Skeletal muscle satellite cell (primary cell): Measurements from ENCODE around the gene FHL5.
"Not testable (repeated sequence)": the region's sequence is repeated elsewhere in the genome, so short reads cannot be mapped to it uniquely, and the experiment has no call there.

Experiments used
- H3K27me3 ChIP-seq: 2 replicates; pipeline ENCODE4 v1.7.0; 2013; ENCODE audit warnings: low read length; ENCODE audit not compliant: control insufficient read depth, insufficient read depth
- H3K36me3 ChIP-seq: 2 replicates; pipeline ENCODE4 v1.7.0; 2013; ENCODE audit warnings: mild to moderate bottlenecking, control low read depth, low read length; ENCODE audit not compliant: insufficient read depth
- H3K4me1 ChIP-seq: 2 replicates; pipeline ENCODE4 v1.7.0; 2013; ENCODE audit warnings: low read length; ENCODE audit not compliant: control insufficient read depth, insufficient read depth
- H3K4me2 ChIP-seq: 2 replicates; pipeline ENCODE4 v1.7.0; 2013; ENCODE audit warnings: mild to moderate bottlenecking, low read length
- H3K4me3 ChIP-seq: 2 replicates; pipeline ENCODE4 v1.7.0; 2013; ENCODE audit warnings: low read length
- H3K9ac ChIP-seq: 2 replicates; pipeline ENCODE4 v1.7.0; 2013; ENCODE audit warnings: mild to moderate bottlenecking, low read depth, low read length, moderate library complexity
- H3K9me3 ChIP-seq: replicated peaks from 2 replicates; pipeline ENCODE4 v1.7.0; 2013; ENCODE audit warnings: mild to moderate bottlenecking, control low read depth, low read length

FHL5 gene

DNA sequence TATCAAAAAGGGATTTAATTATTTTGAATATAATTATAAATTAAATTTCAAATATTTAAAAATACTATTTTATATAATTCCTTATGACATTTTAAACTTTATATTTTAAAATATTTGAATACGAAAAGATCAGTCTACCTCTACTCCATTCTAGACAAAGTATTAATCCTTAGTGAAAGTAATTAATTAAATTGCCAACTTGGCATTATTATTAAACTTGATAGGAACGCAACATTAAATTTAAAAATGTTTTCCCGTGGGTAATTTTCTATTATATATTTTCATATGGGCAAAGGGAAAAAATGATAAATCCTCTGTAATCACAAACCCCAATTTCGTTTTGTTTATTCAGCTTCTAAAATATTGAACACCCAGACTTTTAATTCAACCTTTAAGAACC, 8.4 kb upstream of the FHL5 start:
- H3K36me3 ChIP-seq: peaks cover 55% of the 10 kb centered on the region

DNA sequence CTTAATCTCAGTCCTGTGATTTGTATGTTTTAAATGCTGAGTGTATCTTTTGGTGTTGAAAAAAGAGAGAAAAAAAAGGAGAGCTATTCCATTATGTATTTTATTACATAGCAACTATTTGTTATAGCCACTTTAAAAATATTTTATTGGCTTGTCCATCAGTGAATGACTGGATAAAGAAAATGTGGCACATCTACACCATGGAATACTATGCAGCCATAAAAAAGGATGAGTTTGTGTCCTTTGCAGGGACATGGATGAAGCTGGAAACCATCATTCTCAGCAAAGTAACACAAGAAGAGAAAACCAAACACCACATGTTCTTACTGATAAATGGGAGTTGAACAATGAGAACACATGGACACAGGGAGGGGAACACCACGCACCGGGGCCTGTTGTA, 3.2 kb upstream of the FHL5 start:
- H3K4me3 ChIP-seq, H3K9me3 ChIP-seq, H3K4me1 ChIP-seq, H3K27me3 ChIP-seq, H3K9ac ChIP-seq, H3K4me2 ChIP-seq: not testable (repeated sequence)
- H3K36me3 ChIP-seq: peaks cover 12% of the 10 kb centered on the region

More for the DNA sequence above, 8.4 kb upstream of the FHL5 start:
- H3K4me2 ChIP-seq: no peak overlapping the region
- no peaks in the 10 kb centered on the region for H3K4me1 ChIP-seq
- H3K4me3 ChIP-seq: no peak overlapping the region
- H3K27me3 ChIP-seq: no peaks in the 10 kb centered on the region
- no peaks in the 10 kb centered on the region for H3K9me3 ChIP-seq
- no peak overlapping the region for H3K9ac ChIP-seq

DNA sequence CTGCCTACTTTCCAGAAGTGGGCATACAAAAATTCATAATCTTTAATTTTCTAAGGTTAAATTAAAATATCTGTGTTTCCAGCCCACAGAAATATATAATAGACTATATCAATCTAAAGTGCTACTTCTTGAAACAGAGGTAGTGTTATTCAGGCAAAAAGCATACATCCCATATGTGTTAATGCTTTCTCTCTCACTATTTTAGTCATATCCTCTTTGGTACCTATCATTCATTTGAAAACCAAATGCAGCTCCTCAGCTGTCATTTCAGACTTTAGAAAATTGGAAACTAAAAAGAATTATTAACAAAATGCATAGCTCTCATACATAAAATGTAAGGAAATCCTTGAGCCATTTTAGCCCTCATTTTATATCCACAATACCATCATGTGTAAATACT, 925 bp downstream of the FHL5 start:
- Histone ChIP-seq H3K4me2 (no peak overlapping the region), H3K4me1 (no peaks in the 10 kb centered on the region), H3K4me3 (no peak overlapping the region), H3K36me3 (no peaks in the 10 kb centered on the region), H3K9me3 (no peaks in the 10 kb centered on the region), H3K9ac (no peak overlapping the region), H3K27me3 (peaks cover 7% of the 10 kb centered on the region)

DNA sequence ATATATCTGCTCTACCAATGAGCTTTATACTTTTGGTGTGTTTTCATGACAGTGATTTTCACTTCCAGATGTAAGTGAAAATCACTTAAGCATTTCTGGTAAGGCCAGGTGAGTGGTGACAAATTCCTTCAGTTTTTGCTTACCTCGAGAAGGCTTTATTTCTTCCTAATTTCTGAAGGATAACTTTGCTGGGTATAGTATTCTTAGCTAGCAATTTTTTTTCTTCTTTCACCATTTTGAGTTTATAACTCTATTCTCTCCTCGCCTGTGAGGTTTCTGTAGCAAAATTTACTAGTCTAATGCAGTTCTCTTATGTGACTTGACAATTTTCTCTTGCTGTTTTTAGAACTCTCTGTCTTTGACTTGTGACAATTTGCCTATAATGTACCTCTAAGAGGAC, 7.1 kb downstream of the FHL5 start:
- no peak overlapping the region for H3K4me2 ChIP-seq
- no peak overlapping the region for H3K4me3 ChIP-seq
- H3K36me3 ChIP-seq: no peaks in the 10 kb centered on the region
- no peaks in the 10 kb centered on the region for H3K4me1 ChIP-seq
- H3K9me3 ChIP-seq: no peaks in the 10 kb centered on the region
- H3K27me3 ChIP-seq: peaks cover 3% of the 10 kb centered on the region
- H3K9ac ChIP-seq: no peak overlapping the region

DNA sequence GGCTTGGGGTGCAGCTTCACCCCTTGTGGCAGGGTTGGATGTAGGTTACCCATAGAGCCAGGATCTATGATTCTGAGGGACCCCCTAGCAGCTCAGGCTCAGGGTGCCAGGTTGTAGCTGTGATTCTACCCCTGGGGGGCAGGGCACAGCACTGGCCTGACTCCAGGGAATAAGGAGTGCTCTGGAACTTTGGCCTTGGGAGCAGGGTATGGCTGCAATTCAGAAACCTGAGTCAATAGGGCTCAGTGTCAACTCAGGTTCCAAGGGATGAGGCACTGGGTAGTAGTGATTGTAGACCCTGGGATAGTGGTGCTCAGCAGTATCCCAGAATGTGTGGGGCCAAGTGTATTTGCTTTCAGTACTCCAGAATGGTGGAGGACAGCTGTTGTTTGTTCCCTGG, 8.6 kb downstream of the FHL5 start:
- H3K4me1 ChIP-seq: no peaks in the 10 kb centered on the region
- H3K4me3 ChIP-seq: no peak overlapping the region
- H3K4me2 ChIP-seq: no peak overlapping the region
- no peaks in the 10 kb centered on the region for H3K36me3 ChIP-seq
- H3K27me3 ChIP-seq: peaks cover 3% of the 10 kb centered on the region
- no peaks in the 10 kb centered on the region for H3K9me3 ChIP-seq
- no peak overlapping the region for H3K9ac ChIP-seq

DNA sequence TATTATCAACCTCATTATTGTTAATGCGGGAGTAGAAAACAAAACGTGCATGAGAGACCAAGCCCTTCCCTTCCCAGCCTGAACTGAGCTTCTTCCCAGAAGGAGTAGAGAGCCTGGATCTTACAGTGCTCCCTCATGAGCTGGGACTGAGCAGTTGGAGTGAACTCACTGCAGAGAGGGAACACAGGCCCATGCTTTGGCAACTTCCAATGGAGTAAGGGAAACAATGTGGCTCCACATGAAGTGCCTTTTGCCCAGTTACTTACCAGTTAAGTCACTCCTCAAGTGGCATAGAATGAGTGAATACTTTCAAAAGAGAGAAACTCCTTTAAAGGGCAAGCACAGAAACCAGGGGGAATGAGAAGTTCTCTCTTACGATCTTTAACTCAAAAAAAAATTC, 12.4 kb downstream of the FHL5 start:
- H3K4me2 ChIP-seq: no peak overlapping the region
- no peaks in the 10 kb centered on the region for H3K9me3 ChIP-seq
- no peak overlapping the region for H3K4me3 ChIP-seq
- H3K27me3 ChIP-seq: peaks cover 5% of the 10 kb centered on the region
- no peaks in the 10 kb centered on the region for H3K36me3 ChIP-seq
- no peak overlapping the region for H3K9ac ChIP-seq
- H3K4me1 ChIP-seq: no peaks in the 10 kb centered on the region

DNA sequence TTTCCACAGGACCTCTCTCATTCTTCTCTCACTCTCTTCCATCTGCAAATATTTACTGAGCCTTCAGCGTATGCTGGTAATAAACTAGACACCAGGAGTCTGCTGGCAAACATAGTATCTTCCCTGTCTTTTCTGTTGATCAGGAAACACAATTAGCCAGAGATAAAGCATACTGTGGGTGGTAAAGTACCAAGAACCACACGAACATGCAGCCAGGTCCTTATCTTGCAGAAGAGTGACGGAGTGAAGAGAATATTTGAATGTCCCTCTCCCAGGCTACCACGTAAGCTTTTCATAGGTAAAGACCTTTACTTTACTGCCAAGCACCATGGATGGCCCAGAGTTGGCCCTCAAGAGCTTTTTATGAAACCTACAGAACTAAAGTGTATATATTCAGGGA, 13.3 kb downstream of the FHL5 start:
- H3K27me3 ChIP-seq: peaks cover 5% of the 10 kb centered on the region
- H3K9me3 ChIP-seq: no peaks in the 10 kb centered on the region
- H3K4me3 ChIP-seq: no peak overlapping the region
- no peak overlapping the region for H3K4me2 ChIP-seq
- no peak overlapping the region for H3K9ac ChIP-seq
- no peaks in the 10 kb centered on the region for H3K36me3 ChIP-seq
- H3K4me1 ChIP-seq: no peaks in the 10 kb centered on the region

DNA sequence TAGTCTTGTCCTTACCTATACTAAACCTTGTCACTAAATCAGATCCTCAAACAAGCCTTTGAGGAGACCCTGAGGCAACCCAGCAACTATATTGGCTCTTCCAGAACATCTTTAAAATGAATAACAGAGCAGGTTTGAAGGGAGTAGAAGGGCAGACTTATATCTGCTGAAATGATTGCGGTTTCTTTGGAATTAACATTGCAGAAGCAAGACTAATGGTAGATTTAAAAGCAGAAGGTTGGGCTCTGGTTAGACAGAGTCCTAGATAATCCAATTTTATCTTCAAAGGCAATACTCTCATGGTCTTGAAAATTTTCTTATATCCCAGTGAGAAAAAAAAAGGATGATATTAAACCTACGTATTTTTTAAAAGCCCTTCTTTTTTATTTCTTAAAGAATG, 19.1 kb downstream of the FHL5 start:
- Histone ChIP-seq H3K9ac (no peak overlapping the region), H3K4me2 (no peak overlapping the region), H3K4me1 (no peaks in the 10 kb centered on the region), H3K4me3 (no peak overlapping the region), H3K27me3 (peaks cover 14% of the 10 kb centered on the region), H3K36me3 (no peaks in the 10 kb centered on the region), H3K9me3 (no peaks in the 10 kb centered on the region)

DNA sequence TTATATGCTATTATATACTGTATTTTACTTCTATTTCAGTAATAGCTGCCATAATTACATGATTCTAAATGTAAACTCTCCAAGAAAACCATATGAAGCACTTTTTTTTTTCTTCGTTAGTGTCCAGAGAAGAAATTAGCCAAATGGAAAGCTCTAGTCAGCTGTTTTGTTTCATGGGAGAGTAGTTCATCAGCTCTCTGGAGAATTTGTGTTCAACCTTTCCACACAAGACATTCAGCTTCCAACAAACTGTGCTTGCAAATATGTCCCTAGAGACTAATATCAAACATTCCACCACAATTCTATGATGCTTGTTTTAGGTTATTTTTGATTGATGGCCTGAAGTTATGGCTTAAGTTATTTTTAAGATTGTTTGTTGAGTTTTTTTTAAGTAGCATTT, 19.5 kb downstream of the FHL5 start:
- no peak overlapping the region for H3K4me2 ChIP-seq
- H3K9ac ChIP-seq: no peak overlapping the region
- no peaks in the 10 kb centered on the region for H3K4me1 ChIP-seq
- H3K9me3 ChIP-seq: no peaks in the 10 kb centered on the region
- H3K4me3 ChIP-seq: no peak overlapping the region
- no peaks in the 10 kb centered on the region for H3K36me3 ChIP-seq
- H3K27me3 ChIP-seq: peaks cover 11% of the 10 kb centered on the region

DNA sequence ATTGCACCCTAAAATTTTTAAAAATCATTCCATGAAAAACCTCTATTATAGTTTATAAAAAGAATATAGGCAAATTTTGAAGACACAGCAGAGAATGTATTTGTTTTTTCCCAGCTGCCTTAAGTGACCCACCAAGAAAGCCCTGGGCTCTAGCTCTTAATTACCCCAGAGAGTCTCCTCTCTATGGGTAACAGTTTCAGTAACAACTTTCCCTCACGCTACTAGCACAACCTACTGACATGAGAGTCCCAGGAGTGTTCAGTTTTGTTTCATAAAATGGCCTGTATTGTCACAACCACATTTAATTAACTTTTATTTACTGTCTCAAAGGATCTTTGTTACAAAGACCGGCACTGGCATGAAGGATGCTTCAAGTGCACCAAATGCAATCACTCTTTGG, 41.5 kb downstream of the FHL5 start:
- Histone ChIP-seq H3K9ac (no peak overlapping the region), H3K27me3 (no peaks in the 10 kb centered on the region), H3K36me3 (no peaks in the 10 kb centered on the region), H3K4me3 (no peak overlapping the region), H3K4me2 (no peak overlapping the region), H3K4me1 (no peaks in the 10 kb centered on the region), H3K9me3 (no peaks in the 10 kb centered on the region)

DNA sequence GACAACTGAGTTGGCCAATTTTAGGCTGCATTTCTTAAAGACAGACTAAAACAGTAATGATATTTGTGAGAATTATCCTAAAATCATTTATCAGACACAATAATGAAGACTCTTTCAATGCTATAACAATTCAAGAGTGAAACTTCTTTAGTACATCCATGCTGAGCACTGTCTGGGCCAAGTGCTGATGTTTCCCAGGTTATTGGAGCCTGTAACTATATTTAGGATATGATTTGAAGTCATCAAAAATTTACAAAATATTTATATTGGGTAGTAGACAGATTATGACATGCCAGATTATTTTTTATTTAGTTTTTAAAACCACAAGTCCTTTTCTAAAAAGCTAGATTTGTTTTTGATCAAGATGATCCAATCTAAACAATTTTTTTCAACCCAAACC, 45.1 kb downstream of the FHL5 start:
- Histone ChIP-seq H3K9ac (no peak overlapping the region), H3K4me1 (no peaks in the 10 kb centered on the region)

DNA sequence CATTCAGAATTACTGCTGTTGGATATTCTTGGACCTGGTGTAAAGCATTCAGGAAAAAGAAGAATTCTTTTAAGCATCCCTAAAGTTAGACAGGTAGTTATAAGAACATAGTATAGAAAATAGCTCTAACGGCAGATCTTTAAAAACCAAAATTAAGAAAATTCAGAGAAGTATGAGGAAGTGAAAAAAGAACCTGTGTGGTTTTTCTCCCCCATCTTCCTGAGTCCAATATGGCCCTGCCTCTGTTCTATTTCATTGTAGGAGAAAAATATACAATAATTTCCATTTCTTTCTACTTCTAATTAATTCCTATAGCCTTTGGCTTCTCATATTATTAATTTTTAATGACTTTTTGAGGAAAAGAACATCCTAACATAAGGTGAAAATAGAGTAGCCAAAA, 47.1 kb downstream of the FHL5 start:
- Histone ChIP-seq H3K4me2 (no peak overlapping the region), H3K9me3 (no peaks in the 10 kb centered on the region), H3K27me3 (no peaks in the 10 kb centered on the region), H3K36me3 (no peaks in the 10 kb centered on the region), H3K9ac (no peak overlapping the region), H3K4me1 (no peaks in the 10 kb centered on the region), H3K4me3 (no peak overlapping the region)

More for the DNA sequence above, 45.1 kb downstream of the FHL5 start:
- no peaks in the 10 kb centered on the region for H3K36me3 ChIP-seq
- no peaks in the 10 kb centered on the region for H3K9me3 ChIP-seq
- H3K27me3 ChIP-seq: no peaks in the 10 kb centered on the region
- no peak overlapping the region for H3K4me3 ChIP-seq
- no peak overlapping the region for H3K4me2 ChIP-seq
